OCI-LY1 (cell line): ENCODE measurements around the gene CADM1.

Experiments used
- EZH2 ChIP-seq: fragments of 200-600 bp; sonication (generic), shearing (Covaris generic); IDR thresholded peaks from 2 replicates; pipeline ENCODE4 v1.8.0; 2017; ENCODE audit warnings: borderline replicate concordance, mixed run types, mild to moderate bottlenecking, antibody characterized with exemption, low read length, moderate library complexity, mixed read lengths
- TF ChIP-seq, protein P1 (sequence below): fragments of 200-600 bp; sonication (generic), shearing (Covaris generic); IDR thresholded peaks from 2 replicates; pipeline ENCODE4 v1.5.1; 2017; ENCODE audit warnings: mild to moderate bottlenecking, antibody characterized with exemption, low read length, moderate library complexity, mixed read lengths

DNA sequence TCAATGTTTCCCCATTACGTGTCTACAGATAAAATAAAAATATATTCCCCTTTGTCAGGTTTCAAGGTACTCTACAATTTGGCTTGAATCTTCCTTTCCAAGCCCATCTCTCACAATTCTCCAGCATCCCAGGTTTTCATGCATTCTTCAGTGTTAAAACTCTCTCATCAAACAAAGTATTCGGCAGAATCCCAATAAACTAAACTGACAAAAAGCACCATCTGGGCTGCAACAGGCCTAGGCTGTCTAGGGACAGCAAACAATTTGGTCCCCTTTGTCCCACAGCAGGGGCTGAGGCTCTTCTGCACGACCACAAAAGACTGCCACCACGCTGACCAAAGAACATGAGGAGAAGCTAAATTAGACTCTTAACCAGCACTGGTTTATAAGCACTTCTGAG is 159.4 kb downstream of the CADM1 start:
- TF ChIP-seq, protein P1, sequence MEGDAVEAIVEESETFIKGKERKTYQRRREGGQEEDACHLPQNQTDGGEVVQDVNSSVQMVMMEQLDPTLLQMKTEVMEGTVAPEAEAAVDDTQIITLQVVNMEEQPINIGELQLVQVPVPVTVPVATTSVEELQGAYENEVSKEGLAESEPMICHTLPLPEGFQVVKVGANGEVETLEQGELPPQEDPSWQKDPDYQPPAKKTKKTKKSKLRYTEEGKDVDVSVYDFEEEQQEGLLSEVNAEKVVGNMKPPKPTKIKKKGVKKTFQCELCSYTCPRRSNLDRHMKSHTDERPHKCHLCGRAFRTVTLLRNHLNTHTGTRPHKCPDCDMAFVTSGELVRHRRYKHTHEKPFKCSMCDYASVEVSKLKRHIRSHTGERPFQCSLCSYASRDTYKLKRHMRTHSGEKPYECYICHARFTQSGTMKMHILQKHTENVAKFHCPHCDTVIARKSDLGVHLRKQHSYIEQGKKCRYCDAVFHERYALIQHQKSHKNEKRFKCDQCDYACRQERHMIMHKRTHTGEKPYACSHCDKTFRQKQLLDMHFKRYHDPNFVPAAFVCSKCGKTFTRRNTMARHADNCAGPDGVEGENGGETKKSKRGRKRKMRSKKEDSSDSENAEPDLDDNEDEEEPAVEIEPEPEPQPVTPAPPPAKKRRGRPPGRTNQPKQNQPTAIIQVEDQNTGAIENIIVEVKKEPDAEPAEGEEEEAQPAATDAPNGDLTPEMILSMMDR, result no peak
- TF ChIP-seq EZH2, result no peak
